Endothelial cell of umbilical vein (primary cell): ENCODE data around the gene SNPH.

Experiments
- EZH2 ChIP-seq: IDR thresholded peaks from 2 replicates; pipeline ENCODE4 v1.6.1; 2012; ENCODE audit warnings: borderline replicate concordance, low read depth, mild to moderate bottlenecking, moderate library complexity, low read length, inconsistent platforms; ENCODE audit not compliant: severe bottlenecking
- GATA2 ChIP-seq: IDR thresholded peaks from 2 replicates; pipeline ENCODE4 v1.7.0; 2011; ENCODE audit warnings: low read depth, mild to moderate bottlenecking, moderate library complexity, mixed read lengths, low read length; ENCODE audit not compliant: insufficient read length, insufficient read depth
- MYC ChIP-seq: IDR thresholded peaks from one replicate; pipeline ENCODE4 v1.6.1; 2011; ENCODE audit warnings: mild to moderate bottlenecking, low read depth, low read length
- POLR2A ChIP-seq: IDR thresholded peaks from 2 replicates; pipeline ENCODE4 v1.6.1; 2012; ENCODE audit warnings: low read depth, mild to moderate bottlenecking, control low read depth, low read length
- POLR2AphosphoS5 ChIP-seq: IDR thresholded peaks from 2 replicates; pipeline ENCODE4 v1.6.1; 2012; ENCODE audit warnings: low read depth, mild to moderate bottlenecking, control low read depth, low read length, moderate library complexity; ENCODE audit not compliant: insufficient read depth
- TF ChIP-seq, protein P1 (sequence below), 2 donors: IDR thresholded peaks; 1 replicate in 1 of 2; 2 replicates in 1 of 2; pipeline ENCODE4 v1.5.1; 2011; ENCODE audit warnings: low read length in 2 of 2, mild to moderate bottlenecking in 2 of 2, moderate library complexity in 2 of 2, control low read depth in 1 of 2, inconsistent platforms in 1 of 2, low read depth in 1 of 2; ENCODE audit not compliant: insufficient read depth in 1 of 2; ENCODE audit errors: extremely low read depth in 1 of 2
- TF ChIP-seq, protein P2 (sequence below): IDR thresholded peaks from 2 replicates; pipeline ENCODE4 v1.6.1; 2011; ENCODE audit not compliant: insufficient read depth, insufficient read length

DNA sequence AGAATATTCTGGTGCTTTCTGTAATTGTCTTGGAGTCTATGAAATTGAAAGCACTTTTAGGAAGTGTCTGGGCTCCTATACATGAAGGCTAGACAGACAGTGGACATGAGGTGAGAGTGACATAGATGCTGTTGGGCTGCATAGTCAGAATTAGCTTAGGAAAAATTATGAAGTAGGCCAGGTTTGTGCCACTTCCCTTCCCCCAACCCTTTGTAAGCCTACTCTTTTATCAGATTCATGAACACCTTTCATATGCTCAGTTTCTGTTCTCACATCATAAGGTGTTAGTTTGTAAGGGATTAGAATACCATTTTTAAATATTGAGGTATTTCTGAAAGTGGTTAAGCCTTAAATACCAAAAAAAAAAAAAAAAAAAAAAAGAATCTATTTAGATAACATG is 18.4 kb upstream of the SNPH start:
- TF ChIP-seq, protein P1, sequence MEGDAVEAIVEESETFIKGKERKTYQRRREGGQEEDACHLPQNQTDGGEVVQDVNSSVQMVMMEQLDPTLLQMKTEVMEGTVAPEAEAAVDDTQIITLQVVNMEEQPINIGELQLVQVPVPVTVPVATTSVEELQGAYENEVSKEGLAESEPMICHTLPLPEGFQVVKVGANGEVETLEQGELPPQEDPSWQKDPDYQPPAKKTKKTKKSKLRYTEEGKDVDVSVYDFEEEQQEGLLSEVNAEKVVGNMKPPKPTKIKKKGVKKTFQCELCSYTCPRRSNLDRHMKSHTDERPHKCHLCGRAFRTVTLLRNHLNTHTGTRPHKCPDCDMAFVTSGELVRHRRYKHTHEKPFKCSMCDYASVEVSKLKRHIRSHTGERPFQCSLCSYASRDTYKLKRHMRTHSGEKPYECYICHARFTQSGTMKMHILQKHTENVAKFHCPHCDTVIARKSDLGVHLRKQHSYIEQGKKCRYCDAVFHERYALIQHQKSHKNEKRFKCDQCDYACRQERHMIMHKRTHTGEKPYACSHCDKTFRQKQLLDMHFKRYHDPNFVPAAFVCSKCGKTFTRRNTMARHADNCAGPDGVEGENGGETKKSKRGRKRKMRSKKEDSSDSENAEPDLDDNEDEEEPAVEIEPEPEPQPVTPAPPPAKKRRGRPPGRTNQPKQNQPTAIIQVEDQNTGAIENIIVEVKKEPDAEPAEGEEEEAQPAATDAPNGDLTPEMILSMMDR (IDR thresholded peaks at IDR 0.05; ENCODE audit: extremely low read depth in 1 of 2, insufficient read depth in 1 of 2, low read depth in 1 of 2, low read length in 2 of 2): no peak
- TF ChIP-seq MYC (no peak), EZH2 (no peak), POLR2A (no peak), GATA2 (no peak), POLR2AphosphoS5 (no peak)
- TF ChIP-seq, protein P2, sequence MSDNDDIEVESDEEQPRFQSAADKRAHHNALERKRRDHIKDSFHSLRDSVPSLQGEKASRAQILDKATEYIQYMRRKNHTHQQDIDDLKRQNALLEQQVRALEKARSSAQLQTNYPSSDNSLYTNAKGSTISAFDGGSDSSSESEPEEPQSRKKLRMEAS: no peak
